Peyer's patch (tissue), 4 donors: ENCODE results near the gene OPCML.

Source experiments
- POLR2A ChIP-seq, 2 donors: fragments of 450-650 bp; IDR thresholded peaks; one replicate each; pipeline ENCODE4 v1.5.1; 2017; ENCODE audit warnings: antibody characterized with exemption in 2 of 2, mild to moderate bottlenecking in 2 of 2, moderate library complexity in 2 of 2
- TF ChIP-seq, protein P1 (sequence below), 6 experiments: fragments of 450-650 bp in 4 of 6; fragments of 200-600 bp in 2 of 6; sonication (generic) in 1 of 6; IDR thresholded peaks; one replicate each; pipeline ENCODE4 v1.5.1; 2017 to 2019; ENCODE audit warnings: antibody characterized with exemption in 6 of 6, mild to moderate bottlenecking in 3 of 6, moderate library complexity in 1 of 6

DNA sequence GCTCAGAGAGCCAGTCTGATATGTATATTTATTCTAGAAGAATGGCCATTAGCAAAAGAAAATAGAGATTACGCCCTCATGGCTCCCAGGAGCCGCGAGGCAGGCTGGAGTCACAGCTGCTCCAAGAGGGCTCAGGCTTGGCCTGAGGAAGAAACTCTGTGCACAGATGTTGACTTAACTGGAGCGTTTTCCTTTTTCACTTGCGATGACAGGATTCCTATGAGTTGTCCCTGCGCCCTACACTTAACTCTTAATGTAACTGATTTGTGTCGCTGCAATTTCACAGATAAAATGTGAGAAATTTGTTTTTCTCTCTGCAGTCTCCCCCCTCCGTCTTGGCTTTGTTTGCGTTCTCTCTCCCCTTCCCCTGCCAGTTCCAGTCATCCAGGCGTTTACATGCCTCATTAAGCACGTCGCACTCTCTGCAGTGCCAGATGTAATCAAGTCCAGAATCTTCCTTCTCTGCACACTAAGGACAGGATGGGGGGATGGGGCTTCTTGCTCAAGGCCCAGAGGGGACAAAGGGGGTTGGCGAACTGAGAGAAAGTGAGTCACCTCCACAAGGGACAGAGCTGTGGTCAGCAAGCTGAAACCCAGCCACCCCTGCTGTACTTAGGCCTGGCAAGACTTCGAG, 1101.8 kb downstream of the OPCML start:
- TF ChIP-seq, protein P1, sequence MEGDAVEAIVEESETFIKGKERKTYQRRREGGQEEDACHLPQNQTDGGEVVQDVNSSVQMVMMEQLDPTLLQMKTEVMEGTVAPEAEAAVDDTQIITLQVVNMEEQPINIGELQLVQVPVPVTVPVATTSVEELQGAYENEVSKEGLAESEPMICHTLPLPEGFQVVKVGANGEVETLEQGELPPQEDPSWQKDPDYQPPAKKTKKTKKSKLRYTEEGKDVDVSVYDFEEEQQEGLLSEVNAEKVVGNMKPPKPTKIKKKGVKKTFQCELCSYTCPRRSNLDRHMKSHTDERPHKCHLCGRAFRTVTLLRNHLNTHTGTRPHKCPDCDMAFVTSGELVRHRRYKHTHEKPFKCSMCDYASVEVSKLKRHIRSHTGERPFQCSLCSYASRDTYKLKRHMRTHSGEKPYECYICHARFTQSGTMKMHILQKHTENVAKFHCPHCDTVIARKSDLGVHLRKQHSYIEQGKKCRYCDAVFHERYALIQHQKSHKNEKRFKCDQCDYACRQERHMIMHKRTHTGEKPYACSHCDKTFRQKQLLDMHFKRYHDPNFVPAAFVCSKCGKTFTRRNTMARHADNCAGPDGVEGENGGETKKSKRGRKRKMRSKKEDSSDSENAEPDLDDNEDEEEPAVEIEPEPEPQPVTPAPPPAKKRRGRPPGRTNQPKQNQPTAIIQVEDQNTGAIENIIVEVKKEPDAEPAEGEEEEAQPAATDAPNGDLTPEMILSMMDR (IDR thresholded peaks at IDR 0.05), result no peak
- no peak for TF ChIP-seq POLR2A (IDR thresholded peaks at IDR 0.05)
